ENCODE results near the gene WAC.

DNA sequence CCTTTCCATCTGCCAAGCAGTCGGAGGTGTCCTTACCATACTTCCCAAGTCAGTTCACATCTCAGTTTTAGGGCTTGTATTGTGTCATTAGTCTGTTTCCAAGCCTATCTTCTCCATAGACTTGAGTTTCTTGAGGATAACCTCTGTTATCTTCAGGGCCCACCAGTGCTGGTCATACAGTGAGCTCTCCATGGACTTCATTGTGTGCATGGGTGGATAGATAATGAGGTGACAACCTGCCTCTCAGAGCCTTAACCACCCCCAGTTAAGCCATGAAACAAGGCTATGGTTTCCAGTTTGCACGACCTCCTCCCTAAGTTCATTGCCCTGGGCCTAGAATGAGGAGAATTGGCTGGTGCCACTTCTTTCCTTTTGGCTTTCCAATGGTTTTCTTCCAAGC is 38.5 kb upstream of the WAC start:
- TF ChIP-seq, protein P1, sequence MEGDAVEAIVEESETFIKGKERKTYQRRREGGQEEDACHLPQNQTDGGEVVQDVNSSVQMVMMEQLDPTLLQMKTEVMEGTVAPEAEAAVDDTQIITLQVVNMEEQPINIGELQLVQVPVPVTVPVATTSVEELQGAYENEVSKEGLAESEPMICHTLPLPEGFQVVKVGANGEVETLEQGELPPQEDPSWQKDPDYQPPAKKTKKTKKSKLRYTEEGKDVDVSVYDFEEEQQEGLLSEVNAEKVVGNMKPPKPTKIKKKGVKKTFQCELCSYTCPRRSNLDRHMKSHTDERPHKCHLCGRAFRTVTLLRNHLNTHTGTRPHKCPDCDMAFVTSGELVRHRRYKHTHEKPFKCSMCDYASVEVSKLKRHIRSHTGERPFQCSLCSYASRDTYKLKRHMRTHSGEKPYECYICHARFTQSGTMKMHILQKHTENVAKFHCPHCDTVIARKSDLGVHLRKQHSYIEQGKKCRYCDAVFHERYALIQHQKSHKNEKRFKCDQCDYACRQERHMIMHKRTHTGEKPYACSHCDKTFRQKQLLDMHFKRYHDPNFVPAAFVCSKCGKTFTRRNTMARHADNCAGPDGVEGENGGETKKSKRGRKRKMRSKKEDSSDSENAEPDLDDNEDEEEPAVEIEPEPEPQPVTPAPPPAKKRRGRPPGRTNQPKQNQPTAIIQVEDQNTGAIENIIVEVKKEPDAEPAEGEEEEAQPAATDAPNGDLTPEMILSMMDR (IDR thresholded peaks at IDR 0.05; ENCODE audit: poor library complexity, severe bottlenecking): no peak
- TF ChIP-seq EP300 (conservative IDR thresholded peaks at IDR 0.05; ENCODE audit: poor library complexity, severe bottlenecking) (no peak), POLR2AphosphoS5 (IDR thresholded peaks at IDR 0.05) (no peak), RAD21 (conservative IDR thresholded peaks at IDR 0.05) (no peak), EZH2 (IDR thresholded peaks at IDR 0.05; ENCODE audit: borderline replicate concordance, insufficient read depth, low read length, poor library complexity, severe bottlenecking) (no peak)
